Dendritic cell treated with granulocyte-macrophage colony-stimulating factor and Interleukin-4, amounts not matched to agents 40 ng/mL and 50 ng/mL, for 4 days (primary cell): ENCODE measurements around the gene CORT.

ENCODE experiments used
- H3K27ac Mint-ChIP-seq: one replicate; pipeline ENCODE4 v1.8.0; 2022; ENCODE audit warnings: mild to moderate bottlenecking, mixed read lengths
- H3K27me3 Mint-ChIP-seq: one replicate; pipeline ENCODE4 v1.8.0; 2022; ENCODE audit warnings: mild to moderate bottlenecking, mixed read lengths
- H3K36me3 Mint-ChIP-seq: one replicate; pipeline ENCODE4 v1.8.0; 2022; ENCODE audit warnings: low read depth, mixed read lengths
- H3K4me1 Mint-ChIP-seq: one replicate; pipeline ENCODE4 v1.8.0; 2022; ENCODE audit warnings: low read depth, mixed read lengths
- H3K4me3 Mint-ChIP-seq: one replicate; pipeline ENCODE4 v1.8.0; 2022; ENCODE audit warnings: mild to moderate bottlenecking, moderate library complexity, mixed read lengths
- H3K9me3 Mint-ChIP-seq: one replicate; pipeline ENCODE4 v1.8.0; 2022; ENCODE audit warnings: mixed read lengths
- intact Hi-C: fragments of 100-400 bp; cut with micrococcal nuclease; formaldehyde crosslinking; loops from one replicate; pipeline ENCODE4 v1.15.0; 2022

The CORT gene

DNA sequence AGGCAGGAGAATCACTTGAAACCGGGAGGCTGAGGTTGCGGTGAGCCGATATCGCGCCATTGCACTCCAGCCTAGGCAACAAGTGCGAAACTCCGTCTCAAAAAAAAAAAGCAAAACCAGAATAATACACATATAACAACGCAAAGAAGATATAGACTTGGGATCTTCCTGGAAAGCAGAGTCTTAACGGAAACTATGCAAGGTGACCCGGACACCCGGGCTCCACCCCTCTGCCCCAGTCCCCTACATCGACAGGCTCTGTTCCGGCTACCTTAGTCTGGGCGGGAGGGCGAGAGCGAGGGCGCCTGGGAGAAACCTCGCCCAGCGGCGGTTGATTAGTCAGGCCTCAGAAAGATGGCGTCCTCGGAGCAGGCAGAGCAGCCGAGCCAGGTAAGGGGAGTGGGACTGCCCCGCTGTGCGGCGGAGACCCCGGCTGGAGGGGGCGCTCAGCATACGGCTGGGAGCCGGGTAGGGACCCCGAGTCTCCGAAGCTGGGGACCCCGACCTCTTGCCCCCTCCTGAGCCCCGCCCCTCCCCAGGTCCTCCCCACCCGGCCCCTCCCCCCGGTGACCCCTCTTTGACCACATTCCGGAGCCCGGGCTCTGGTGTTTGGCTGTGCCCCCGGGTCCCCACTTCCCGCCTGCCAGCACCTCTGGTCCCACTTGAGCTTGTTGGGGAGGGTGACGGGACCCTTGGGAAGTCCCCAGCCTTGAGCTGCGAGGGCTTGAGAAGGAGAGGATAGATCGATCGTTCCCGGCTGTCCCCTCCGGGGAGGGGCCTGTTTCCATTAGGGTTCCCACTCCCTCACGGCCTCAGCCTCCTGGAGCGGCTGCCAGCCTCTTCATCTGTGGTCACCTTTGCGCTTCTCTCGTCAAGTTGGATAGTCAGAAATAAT, 25.0 kb downstream of the CORT start, which contains the start of gene PEX14:
Gene PEX14, plus strand, starts transcription at position 338 of the 895 bp plus-strand sequence. Its CDS starts 17 bp downstream, at position 355.
- H3K9me3 Mint-ChIP-seq, result no peaks in the 10 kb centered on the region
- peak within 1 kb of the TSS; percentile 88 for H3K27ac Mint-ChIP-seq
- peak within 1 kb of the TSS; percentile 93 for H3K4me3 Mint-ChIP-seq
- intact Hi-C loops, result no loop called here
- H3K4me1 Mint-ChIP-seq, result peaks cover 43% of the 10 kb centered on the region
- peaks cover 18% of the 10 kb centered on the region for H3K36me3 Mint-ChIP-seq
- H3K27me3 Mint-ChIP-seq, result no peaks in the 10 kb centered on the region

DNA sequence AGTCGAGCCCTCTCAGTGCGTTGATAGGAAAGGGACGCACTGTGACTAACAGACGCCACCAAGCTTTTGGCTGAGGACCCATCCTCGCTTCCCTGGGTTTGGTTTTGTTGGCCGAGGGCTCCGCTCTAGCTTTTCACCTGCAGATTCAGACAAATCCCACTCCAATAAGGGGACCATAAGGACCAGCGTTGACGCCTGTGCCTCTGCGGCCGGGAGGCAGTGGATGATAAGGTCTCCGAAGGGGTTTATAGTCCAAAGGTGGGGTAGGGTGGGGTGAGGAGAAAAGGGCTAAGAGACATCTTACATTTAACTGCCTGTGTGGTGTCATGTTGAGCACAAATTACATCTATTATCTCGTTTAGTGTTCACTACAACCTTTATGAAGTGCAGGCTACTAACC, 25.7 kb downstream of the CORT start:
- H3K36me3 Mint-ChIP-seq, result peaks cover 18% of the 10 kb centered on the region
- intact Hi-C loops, result no loop called here
- peaks cover 43% of the 10 kb centered on the region for H3K4me1 Mint-ChIP-seq
- H3K9me3 Mint-ChIP-seq, result no peaks in the 10 kb centered on the region
- peak overlapping the region; percentile 88 for H3K27ac Mint-ChIP-seq
- peak overlapping the region; percentile 93 for H3K4me3 Mint-ChIP-seq
- H3K27me3 Mint-ChIP-seq, result no peaks in the 10 kb centered on the region

DNA sequence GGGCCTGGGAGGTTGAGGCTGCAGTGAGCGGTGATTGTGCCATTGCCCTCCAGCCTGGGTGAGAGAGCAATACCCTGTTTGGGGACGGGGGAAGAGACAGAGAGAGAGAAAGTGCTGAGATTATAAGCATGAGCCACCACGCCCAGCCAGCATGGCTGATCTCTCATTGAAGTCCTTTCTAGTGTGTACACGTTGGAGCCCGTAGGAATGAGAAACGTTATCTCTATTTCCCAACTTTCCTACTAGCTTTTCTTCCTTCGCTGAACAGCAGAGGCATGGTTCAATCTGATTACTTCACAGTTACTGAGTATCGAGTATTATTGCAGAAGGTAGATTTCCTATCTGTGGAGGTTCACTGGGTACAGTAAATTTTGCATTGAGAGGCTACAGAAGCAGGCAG, 29.5 kb downstream of the CORT start:
- H3K27me3 Mint-ChIP-seq, result no peaks in the 10 kb centered on the region
- intact Hi-C loops, result no loop called here
- no peak overlapping the region for H3K27ac Mint-ChIP-seq
- H3K4me1 Mint-ChIP-seq, result peaks cover 53% of the 10 kb centered on the region
- H3K9me3 Mint-ChIP-seq, result no peaks in the 10 kb centered on the region
- H3K4me3 Mint-ChIP-seq, result no peak overlapping the region
- H3K36me3 Mint-ChIP-seq, result peaks cover 12% of the 10 kb centered on the region

DNA sequence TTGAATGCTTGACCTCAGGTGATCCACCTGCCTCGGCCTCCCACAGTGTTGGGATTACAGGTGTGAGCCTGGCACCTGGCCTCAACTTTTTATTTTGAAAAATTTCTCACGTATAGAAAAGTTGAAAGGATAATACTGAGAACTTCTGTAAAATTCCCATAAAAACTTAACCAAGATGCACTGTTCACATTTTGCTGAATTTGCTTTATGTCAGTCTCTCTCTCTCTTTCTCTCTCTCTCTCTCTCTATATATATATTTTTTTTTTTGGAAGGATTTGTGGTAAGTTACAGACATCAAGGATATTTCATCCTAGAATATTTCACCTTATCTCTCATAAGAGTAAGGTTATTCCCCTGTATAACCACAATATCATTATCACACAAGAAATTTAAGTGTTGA, 30.8 kb downstream of the CORT start:
- Mint-ChIP-seq H3K27ac (no peak overlapping the region), H3K36me3 (peaks cover 11% of the 10 kb centered on the region)
- intact Hi-C loops, result no loop called here

DNA sequence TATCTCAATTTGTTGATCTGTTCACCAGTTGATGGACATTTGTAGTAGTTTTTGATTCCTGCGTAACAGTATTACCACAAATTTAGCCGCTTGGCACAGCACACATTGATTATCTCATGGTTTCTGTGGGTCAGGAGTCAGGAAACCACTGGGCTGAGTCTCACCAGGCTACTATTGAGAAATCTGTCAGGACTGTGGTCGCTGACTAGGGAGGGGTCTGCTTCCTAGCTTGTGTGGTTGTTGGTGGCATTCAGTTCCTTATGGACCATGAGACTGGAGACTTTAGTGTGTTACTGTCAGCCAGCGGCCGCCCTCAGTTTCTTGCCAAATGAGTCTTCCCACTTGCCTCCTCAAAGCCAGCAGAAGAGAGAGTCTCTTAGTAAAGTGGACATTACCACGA, 34.7 kb downstream of the CORT start:
- H3K27me3 Mint-ChIP-seq, result no peaks in the 10 kb centered on the region
- intact Hi-C loops, result no loop called here
- H3K4me1 Mint-ChIP-seq, result peaks cover 38% of the 10 kb centered on the region
- peak overlapping the region; percentile 65 for H3K27ac Mint-ChIP-seq
- H3K9me3 Mint-ChIP-seq, result no peaks in the 10 kb centered on the region
- peaks cover 13% of the 10 kb centered on the region for H3K36me3 Mint-ChIP-seq
- peak overlapping the region; percentile 4 for H3K4me3 Mint-ChIP-seq

More for the DNA sequence above, 30.8 kb downstream of the CORT start:
- H3K4me1 Mint-ChIP-seq, result peaks cover 52% of the 10 kb centered on the region
- no peaks in the 10 kb centered on the region for H3K27me3 Mint-ChIP-seq
- no peaks in the 10 kb centered on the region for H3K9me3 Mint-ChIP-seq
- H3K4me3 Mint-ChIP-seq, result no peak overlapping the region

DNA sequence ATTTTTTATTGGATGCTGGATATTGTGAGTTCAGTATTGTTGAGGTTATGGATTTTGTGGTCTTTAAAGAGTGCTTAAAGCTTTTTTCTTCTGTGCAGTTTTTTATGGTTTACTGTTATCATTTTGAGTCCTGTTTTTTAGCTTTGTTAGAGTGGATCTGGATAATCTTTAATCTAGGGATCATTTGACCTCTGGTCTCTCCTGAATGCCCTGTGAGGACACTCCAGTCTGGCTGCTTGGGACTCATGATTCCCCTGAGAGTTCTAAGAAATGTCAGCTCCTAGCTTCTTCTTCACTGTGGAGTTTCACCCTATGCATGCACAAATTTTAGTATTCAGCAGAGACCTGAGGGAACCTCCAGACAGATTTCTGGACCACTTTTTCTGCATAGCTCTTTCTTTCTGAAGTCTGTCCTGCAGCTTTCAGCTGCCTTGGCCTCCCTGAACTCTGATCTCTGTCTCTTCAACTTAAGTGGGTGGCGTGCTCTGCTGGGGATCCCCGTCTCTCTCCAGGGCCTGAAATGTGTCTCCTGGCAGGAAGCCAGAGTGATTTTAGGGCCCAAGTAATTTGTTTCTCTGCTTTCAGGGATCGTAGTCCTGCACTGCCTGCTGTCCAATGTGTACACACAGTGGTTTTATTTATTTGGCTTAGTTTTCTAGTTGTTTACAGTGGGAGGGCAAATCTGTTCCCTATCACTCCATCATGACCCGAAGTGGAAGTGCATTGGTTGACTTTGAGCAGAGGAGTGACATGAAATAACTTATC, 39.6 kb downstream of the CORT start:
- H3K27ac Mint-ChIP-seq, result no peak overlapping the region
- intact Hi-C loops, result no loop called here
- no peaks in the 10 kb centered on the region for H3K27me3 Mint-ChIP-seq
- H3K36me3 Mint-ChIP-seq, result peaks cover 30% of the 10 kb centered on the region
- peaks cover 17% of the 10 kb centered on the region for H3K4me1 Mint-ChIP-seq
- H3K4me3 Mint-ChIP-seq, result no peak overlapping the region
- H3K9me3 Mint-ChIP-seq, result no peaks in the 10 kb centered on the region

DNA sequence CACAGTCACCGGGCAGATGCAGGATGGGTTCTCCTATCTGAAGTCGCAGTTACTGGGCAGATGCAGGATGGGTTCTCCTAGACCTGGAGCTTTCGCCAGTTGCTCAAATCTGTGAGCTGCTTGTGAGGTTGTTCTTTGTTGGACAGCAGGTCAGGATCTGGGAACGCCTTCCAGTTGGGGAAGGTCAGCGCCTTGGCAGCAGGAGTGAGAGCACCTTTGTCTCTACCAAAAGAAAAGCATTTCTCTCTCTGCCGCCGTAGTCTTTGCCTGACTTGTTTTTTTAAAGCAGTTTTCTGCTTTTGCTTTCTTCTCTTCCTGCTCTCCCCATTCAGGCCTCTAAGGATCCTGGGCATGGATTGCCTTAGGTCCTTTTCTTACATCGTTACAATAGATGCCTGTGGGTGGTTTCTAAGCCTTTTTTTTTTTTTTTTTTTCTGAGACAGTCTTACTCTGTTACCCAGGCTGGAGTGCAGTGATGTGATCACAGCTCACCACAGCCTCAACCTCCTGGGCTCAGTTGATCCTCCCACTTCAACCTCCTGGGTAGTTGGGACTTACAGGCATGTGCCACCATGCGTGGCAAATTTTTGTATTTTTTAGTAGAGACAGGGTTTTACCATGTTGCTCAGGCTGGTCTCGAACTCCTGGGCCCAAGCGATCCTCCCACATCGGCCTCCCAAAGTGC, 40.6 kb downstream of the CORT start:
- intact Hi-C loops, result no loop called here
- no peak overlapping the region for H3K4me3 Mint-ChIP-seq
- no peaks in the 10 kb centered on the region for H3K27me3 Mint-ChIP-seq
- H3K27ac Mint-ChIP-seq, result no peak overlapping the region
- peaks cover 25% of the 10 kb centered on the region for H3K36me3 Mint-ChIP-seq
- H3K4me1 Mint-ChIP-seq, result peaks cover 19% of the 10 kb centered on the region
- no peaks in the 10 kb centered on the region for H3K9me3 Mint-ChIP-seq

DNA sequence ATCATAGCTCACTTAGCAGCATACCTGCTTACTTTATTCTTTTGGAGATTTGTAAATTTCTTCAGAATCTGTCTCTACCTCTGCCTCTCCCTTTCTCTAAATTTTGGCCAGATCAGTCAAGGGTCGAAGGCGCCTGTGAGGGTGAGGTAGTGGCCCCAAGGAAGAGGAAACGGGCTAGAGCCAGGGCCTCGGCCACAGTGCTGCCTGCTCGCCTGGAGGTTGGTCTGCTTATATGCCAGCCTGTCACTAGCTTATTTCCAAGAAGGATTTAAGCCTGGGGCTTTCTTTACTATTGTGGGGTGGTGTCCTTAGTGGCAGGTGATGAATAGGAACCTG, 44.6 kb downstream of the CORT start:
- Mint-ChIP-seq H3K4me3 (no peak overlapping the region), H3K4me1 (peaks cover 27% of the 10 kb centered on the region)

DNA sequence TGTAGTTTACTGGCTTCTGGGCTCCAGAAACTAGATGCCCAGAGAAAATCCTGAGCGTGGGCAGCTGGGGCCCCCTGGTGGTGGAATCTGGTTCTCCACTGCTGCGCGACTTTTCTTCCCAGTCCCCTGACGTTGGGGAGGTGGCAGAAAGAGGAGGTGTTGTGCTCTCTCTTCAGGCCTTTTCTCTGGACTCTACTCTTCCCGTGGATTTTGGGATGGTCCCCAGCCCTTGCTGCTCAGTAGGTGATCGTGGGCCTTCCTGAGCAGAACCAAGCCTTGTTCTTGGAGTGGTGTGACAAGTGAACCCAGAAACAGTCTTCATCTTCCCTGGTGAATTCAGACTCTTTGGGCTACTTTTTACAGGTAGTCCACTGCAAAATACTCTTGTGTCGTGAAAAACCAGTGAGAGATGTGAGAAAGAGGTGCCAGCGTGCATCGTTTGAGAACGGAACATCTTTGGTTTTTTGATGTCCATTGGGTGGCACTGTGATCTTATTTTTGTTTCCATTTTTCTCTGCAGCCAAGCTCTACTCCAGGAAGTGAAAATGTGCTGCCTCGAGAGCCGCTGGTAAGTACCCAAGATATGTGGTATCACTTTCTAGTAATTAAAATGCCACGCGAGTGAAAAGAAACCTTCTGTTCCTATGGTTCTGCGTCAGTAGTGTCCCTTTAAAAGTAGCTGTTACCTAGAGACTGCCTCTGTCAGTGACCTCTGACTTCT, 45.1 kb downstream of the CORT start:
- intact Hi-C loops, result loop anchor here (1.0 to 2.0 kb wide), 2 partner anchors 65 to 118 kb away; partner anchors contain the start of gene CENPS
- Mint-ChIP-seq H3K9me3 (no peaks in the 10 kb centered on the region), H3K27me3 (no peaks in the 10 kb centered on the region), H3K36me3 (peaks cover 39% of the 10 kb centered on the region), H3K27ac (peak overlapping the region; percentile 71), H3K4me3 (peak overlapping the region; percentile 66), H3K4me1 (peaks cover 22% of the 10 kb centered on the region)

More for the DNA sequence above, 44.6 kb downstream of the CORT start:
- Mint-ChIP-seq H3K27ac (no peak overlapping the region), H3K27me3 (no peaks in the 10 kb centered on the region), H3K9me3 (no peaks in the 10 kb centered on the region), H3K36me3 (peaks cover 43% of the 10 kb centered on the region)
- intact Hi-C loops, result loop anchor here (1.0 to 2.0 kb wide), 2 partner anchors 64 to 118 kb away; partner anchors contain the start of gene CENPS

DNA sequence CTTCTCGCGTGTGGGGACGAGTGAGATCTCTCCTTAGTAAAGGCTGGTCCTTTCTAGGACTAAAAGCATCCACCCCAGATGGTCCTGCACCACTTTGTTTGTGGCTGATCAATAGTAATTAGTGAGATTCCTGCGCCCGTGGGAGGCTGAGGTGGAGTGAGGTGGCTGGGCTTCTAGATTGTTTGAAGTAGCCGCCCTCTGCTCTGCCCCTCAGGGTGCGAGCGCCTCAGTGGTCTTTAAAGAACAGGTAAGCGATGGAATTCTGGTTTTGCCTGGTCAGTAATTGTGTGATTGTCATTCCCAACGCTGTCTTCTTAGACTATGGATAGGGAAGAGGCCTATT, 45.6 kb downstream of the CORT start:
- peak overlapping the region; percentile 71 for H3K27ac Mint-ChIP-seq
- intact Hi-C loops, result loop anchor here (2.0 kb wide), 1 partner anchor 119 kb away; no protein-coding TSS in a partner anchor

DNA sequence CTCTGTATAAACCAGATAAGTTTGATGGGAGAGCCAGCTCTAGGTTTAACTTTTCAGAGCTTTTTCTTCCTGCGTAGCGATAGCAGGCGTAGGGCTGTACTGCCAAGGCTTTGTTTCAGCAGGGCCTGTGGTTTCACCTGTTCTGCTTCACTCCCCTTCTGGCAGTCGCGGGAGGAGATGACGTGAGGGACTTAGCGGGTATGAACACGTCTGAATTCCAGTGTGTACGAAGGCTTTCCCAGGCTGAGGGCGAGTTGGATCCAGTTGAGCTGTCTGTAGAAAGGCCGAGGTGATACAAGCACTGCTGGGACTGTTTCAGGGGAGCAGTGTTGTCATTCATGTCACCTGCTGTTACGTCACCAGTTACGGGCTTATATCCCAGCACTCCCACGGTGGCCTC, 46.1 kb downstream of the CORT start:
- no peak overlapping the region for H3K4me3 Mint-ChIP-seq
- H3K4me1 Mint-ChIP-seq, result peaks cover 22% of the 10 kb centered on the region
- H3K9me3 Mint-ChIP-seq, result no peaks in the 10 kb centered on the region
- H3K36me3 Mint-ChIP-seq, result peaks cover 28% of the 10 kb centered on the region
- H3K27me3 Mint-ChIP-seq, result no peaks in the 10 kb centered on the region
- no peak overlapping the region for H3K27ac Mint-ChIP-seq
- intact Hi-C loops, result loop anchor here (2.0 kb wide), 1 partner anchor 119 kb away; no protein-coding TSS in a partner anchor

More for the DNA sequence above, 45.6 kb downstream of the CORT start:
- Mint-ChIP-seq H3K4me3 (peak overlapping the region; percentile 66), H3K9me3 (no peaks in the 10 kb centered on the region), H3K27me3 (no peaks in the 10 kb centered on the region), H3K4me1 (peaks cover 22% of the 10 kb centered on the region), H3K36me3 (peaks cover 33% of the 10 kb centered on the region)

DNA sequence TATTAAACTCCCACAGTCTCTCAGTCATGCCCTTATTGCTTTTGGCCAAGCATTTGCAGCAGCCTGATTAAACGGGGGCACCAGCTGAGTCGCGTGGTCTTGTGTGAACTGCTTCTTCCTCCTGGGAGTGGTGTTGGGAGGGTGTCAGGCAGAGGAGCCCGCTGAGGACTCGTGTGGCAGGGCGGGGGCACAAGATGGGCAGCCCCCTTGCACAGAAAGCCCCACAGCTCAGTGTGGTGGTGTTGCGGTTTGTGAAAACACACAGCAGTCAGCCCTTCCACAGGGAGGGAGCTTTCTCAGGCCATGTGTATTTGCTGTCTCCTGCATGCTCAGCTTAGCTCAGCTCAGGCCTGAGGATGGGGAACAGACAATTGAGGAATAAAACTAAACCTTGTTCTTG, 47.3 kb downstream of the CORT start:
- Mint-ChIP-seq H3K4me1 (peaks cover 22% of the 10 kb centered on the region), H3K27ac (no peak overlapping the region), H3K9me3 (no peaks in the 10 kb centered on the region)

DNA sequence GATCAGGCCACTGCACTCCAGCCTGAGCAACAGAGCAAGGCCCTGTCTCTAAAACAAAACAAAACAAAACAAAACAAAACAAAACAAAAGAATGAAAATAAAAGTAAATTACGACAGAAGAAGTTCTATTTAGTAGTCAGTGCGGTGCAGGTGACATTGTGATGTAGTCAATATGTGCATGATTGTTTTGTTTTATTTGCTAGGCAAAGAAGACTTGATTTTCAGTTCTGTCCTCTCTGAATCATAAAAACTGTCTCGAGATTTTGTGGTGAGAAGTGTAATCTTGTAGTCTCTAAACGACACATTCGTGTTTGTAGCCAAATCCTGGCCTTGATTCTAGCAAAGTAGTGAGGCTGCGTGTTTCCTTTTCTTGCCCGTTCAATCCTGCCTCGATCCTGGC, 48.4 kb downstream of the CORT start:
- no peak overlapping the region for H3K4me3 Mint-ChIP-seq
- H3K4me1 Mint-ChIP-seq, result peaks cover 22% of the 10 kb centered on the region
- intact Hi-C loops, result no loop called here
- peaks cover 25% of the 10 kb centered on the region for H3K36me3 Mint-ChIP-seq
- no peaks in the 10 kb centered on the region for H3K27me3 Mint-ChIP-seq
- no peak overlapping the region for H3K27ac Mint-ChIP-seq
- no peaks in the 10 kb centered on the region for H3K9me3 Mint-ChIP-seq

More for the DNA sequence above, 47.3 kb downstream of the CORT start:
- Mint-ChIP-seq H3K4me3 (no peak overlapping the region), H3K36me3 (peaks cover 25% of the 10 kb centered on the region), H3K27me3 (no peaks in the 10 kb centered on the region)
- intact Hi-C loops, result no loop called here
